ENCODE data around the gene PSMD7.
"Not testable (repeated sequence)": the region's sequence is repeated elsewhere in the genome, so short reads cannot be mapped to it uniquely, and the experiment has no call there.

DNA sequence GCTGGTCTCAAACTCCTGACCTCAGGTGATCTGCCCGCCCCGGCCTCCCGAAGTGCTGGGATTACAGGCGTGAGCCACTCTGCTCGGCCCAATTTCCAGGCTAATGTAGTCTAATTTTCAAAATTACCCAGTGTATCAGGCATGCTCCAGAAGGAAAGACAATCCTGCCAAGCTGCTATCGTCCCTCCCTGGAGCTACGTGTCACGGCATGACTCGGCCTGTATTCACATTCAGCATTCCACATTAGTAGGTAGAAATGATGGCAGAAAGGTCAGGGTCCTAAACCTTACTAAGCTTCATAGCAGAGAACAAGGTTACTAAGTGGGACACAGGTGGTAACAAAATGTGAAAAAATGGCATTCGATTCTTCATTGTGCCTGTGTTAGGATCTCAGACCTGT, 42.6 kb downstream of the PSMD7 start:
- TF ChIP-seq, protein P1, sequence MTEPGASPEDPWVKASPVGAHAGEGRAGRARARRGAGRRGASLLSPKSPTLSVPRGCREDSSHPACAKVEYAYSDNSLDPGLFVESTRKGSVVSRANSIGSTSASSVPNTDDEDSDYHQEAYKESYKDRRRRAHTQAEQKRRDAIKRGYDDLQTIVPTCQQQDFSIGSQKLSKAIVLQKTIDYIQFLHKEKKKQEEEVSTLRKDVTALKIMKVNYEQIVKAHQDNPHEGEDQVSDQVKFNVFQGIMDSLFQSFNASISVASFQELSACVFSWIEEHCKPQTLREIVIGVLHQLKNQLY (CRISPR knock-in tag; IDR thresholded peaks at IDR 0.05) = not testable (repeated sequence)
- not testable (repeated sequence) for TF ChIP-seq ZNF331 (CRISPR knock-in tag; IDR thresholded peaks at IDR 0.05); ZNF343 (CRISPR knock-in tag; IDR thresholded peaks at IDR 0.05); POLR2AphosphoS5 (IDR thresholded peaks at IDR 0.05; ENCODE audit: low read depth, low read length)
- TF ChIP-seq, protein P2, sequence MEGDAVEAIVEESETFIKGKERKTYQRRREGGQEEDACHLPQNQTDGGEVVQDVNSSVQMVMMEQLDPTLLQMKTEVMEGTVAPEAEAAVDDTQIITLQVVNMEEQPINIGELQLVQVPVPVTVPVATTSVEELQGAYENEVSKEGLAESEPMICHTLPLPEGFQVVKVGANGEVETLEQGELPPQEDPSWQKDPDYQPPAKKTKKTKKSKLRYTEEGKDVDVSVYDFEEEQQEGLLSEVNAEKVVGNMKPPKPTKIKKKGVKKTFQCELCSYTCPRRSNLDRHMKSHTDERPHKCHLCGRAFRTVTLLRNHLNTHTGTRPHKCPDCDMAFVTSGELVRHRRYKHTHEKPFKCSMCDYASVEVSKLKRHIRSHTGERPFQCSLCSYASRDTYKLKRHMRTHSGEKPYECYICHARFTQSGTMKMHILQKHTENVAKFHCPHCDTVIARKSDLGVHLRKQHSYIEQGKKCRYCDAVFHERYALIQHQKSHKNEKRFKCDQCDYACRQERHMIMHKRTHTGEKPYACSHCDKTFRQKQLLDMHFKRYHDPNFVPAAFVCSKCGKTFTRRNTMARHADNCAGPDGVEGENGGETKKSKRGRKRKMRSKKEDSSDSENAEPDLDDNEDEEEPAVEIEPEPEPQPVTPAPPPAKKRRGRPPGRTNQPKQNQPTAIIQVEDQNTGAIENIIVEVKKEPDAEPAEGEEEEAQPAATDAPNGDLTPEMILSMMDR (CRISPR knock-in tag; IDR thresholded peaks at IDR 0.05) = not testable (repeated sequence)
- TF ChIP-seq, protein P3, sequence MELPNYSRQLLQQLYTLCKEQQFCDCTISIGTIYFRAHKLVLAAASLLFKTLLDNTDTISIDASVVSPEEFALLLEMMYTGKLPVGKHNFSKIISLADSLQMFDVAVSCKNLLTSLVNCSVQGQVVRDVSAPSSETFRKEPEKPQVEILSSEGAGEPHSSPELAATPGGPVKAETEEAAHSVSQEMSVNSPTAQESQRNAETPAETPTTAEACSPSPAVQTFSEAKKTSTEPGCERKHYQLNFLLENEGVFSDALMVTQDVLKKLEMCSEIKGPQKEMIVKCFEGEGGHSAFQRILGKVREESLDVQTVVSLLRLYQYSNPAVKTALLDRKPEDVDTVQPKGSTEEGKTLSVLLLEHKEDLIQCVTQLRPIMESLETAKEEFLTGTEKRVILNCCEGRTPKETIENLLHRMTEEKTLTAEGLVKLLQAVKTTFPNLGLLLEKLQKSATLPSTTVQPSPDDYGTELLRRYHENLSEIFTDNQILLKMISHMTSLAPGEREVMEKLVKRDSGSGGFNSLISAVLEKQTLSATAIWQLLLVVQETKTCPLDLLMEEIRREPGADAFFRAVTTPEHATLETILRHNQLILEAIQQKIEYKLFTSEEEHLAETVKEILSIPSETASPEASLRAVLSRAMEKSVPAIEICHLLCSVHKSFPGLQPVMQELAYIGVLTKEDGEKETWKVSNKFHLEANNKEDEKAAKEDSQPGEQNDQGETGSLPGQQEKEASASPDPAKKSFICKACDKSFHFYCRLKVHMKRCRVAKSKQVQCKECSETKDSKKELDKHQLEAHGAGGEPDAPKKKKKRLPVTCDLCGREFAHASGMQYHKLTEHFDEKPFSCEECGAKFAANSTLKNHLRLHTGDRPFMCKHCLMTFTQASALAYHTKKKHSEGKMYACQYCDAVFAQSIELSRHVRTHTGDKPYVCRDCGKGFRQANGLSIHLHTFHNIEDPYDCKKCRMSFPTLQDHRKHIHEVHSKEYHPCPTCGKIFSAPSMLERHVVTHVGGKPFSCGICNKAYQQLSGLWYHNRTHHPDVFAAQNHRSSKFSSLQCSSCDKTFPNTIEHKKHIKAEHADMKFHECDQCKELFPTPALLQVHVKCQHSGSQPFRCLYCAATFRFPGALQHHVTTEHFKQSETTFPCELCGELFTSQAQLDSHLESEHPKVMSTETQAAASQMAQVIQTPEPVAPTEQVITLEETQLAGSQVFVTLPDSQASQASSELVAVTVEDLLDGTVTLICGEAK (IDR thresholded peaks at IDR 0.05) = not testable (repeated sequence)
- TF ChIP-seq, protein P3 (CRISPR knock-in tag; IDR thresholded peaks at IDR 0.05) = not testable (repeated sequence)

Data from HepG2 (cell line).